ENCODE measurements around the gene CALU. TPM values are rescaled to one million over a fixed set of nuclear protein-coding genes. Genes with fewer than 3 reads are reported as not detected.

The CALU gene
- total and polyA plus RNA-seq, 9 donors, result 38.9 to 187 (median 71.0) TPM

DNA sequence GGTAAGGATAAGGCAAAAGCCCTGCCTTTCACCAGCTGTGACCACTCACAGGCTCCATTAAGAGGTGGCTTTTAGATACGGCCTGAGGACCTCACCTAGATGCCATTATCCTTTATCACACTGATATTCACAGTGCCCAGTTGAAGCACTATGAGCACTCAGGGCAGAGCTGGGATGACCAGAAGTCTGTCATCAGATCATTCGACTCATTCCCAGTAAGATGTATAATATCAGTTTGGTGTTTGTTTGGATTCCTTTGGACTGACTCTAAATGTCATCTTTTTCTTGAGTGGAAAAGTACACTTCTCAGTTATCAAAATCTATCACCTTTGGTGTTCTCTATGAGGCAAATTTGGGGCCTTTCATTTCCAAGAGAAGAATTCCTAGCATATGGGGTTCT, 71.3 kb downstream of the CALU start:
- no peaks in the 10 kb centered on the region for H3K36me3 ChIP-seq
- no peak for DNase-seq
- no peaks in the 10 kb centered on the region for H3K4me1 ChIP-seq (ENCODE audit: insufficient read depth)
- no peak overlapping the region for H3K4me3 ChIP-seq
- 86 to 94% (median 89%) methylated on average over 2 of the region's 2 CpGs for WGBS, 3 donors
- no peaks in the 10 kb centered on the region for H3K27me3 ChIP-seq
- H3K27ac ChIP-seq, result no peak overlapping the region
- intact Hi-C loops (cut with DNase I), result no loop called here
- H3K9me3 ChIP-seq, result no peaks in the 10 kb centered on the region
- no peak for TF ChIP-seq EP300 (IDR thresholded peaks at IDR 0.05)
- TF ChIP-seq POLR2A (IDR thresholded peaks at IDR 0.05), result no peak
- TF ChIP-seq, protein P1, sequence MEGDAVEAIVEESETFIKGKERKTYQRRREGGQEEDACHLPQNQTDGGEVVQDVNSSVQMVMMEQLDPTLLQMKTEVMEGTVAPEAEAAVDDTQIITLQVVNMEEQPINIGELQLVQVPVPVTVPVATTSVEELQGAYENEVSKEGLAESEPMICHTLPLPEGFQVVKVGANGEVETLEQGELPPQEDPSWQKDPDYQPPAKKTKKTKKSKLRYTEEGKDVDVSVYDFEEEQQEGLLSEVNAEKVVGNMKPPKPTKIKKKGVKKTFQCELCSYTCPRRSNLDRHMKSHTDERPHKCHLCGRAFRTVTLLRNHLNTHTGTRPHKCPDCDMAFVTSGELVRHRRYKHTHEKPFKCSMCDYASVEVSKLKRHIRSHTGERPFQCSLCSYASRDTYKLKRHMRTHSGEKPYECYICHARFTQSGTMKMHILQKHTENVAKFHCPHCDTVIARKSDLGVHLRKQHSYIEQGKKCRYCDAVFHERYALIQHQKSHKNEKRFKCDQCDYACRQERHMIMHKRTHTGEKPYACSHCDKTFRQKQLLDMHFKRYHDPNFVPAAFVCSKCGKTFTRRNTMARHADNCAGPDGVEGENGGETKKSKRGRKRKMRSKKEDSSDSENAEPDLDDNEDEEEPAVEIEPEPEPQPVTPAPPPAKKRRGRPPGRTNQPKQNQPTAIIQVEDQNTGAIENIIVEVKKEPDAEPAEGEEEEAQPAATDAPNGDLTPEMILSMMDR (IDR thresholded peaks at IDR 0.05), result no peak

DNA sequence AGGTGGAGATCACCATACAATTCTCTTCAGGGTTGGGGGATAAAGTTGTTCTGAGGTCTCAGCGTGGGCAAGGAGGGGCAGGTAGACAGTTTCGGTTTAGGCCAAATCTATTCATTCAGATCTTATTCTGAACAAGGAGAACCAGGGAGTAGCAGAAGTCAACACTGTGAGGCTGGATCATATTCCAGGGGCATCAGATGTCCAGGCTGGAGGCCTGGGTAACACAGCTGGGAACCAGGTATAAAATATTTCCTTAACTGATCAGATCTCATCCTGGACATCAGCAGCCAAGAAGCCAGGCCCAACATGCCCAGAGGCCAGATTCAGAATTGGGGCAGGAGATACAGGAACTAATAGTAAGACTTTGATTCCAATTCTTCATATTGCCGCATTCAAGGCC, 71.8 kb downstream of the CALU start:
- Histone ChIP-seq H3K36me3 (no peaks in the 10 kb centered on the region), H3K27ac (no peak overlapping the region), H3K27me3 (no peaks in the 10 kb centered on the region), H3K4me1 (ENCODE audit: insufficient read depth) (no peaks in the 10 kb centered on the region), H3K9me3 (no peaks in the 10 kb centered on the region), H3K4me3 (no peak overlapping the region)
- 89 to 97% (median 97%) methylated on average over 3 of the region's 3 CpGs for WGBS, 3 donors
- DNase-seq, result no peak
- intact Hi-C loops (cut with DNase I), result no loop called here
- TF ChIP-seq, protein P1 (IDR thresholded peaks at IDR 0.05), result no peak
- TF ChIP-seq POLR2A (IDR thresholded peaks at IDR 0.05) (no peak), EP300 (IDR thresholded peaks at IDR 0.05) (no peak)

DNA sequence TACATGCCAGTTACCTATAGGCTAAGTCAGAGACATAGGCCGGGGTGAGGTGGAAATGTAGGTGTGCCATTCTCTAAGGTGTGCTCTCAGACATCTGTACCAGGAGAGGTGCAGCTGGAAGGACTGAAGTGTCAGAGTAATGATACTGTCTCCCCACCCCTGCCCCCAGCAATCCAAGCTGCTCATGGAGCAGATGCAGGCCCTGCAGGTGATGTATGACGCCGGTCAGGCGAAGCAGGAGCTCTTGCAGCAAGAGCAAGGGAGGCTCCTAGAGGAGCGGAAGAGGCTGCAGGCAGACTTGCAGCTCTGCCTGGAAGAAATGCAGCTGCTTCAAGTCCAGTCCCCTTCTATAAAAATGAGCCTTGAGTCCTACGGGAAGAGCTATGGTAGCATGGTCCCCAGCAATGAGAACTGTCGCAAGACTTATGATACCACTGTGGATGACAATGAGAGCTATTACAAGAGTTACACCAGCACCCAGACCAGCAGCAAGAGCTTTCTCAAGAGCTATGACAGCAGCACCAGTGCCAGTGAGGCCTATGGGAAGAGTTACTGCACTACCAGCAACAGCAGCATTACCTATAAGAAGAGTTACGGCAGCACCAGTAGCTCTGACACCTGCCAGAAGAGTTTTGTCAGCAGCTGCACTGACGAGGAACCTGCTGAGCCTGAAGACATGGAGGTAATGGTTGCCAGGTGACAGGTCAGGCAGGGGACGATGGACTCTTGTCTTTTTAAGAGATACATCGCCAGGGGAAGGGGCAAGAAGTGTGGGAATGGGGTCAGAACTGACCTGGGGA, 72.7 kb downstream of the CALU start:
- no peak overlapping the region for H3K4me3 ChIP-seq
- intact Hi-C loops (cut with DNase I), result no loop called here
- H3K27ac ChIP-seq, result no peak overlapping the region
- H3K27me3 ChIP-seq, result no peaks in the 10 kb centered on the region
- DNase-seq, result no peak
- H3K4me1 ChIP-seq (ENCODE audit: insufficient read depth), result no peaks in the 10 kb centered on the region
- 92 to 95% (median 94%) methylated on average over 11 of the region's 11 CpGs for WGBS, 3 donors
- TF ChIP-seq EP300 (IDR thresholded peaks at IDR 0.05) (no peak), POLR2A (IDR thresholded peaks at IDR 0.05) (no peak)
- TF ChIP-seq, protein P1 (IDR thresholded peaks at IDR 0.05), result no peak
- no peaks in the 10 kb centered on the region for H3K9me3 ChIP-seq
- no peaks in the 10 kb centered on the region for H3K36me3 ChIP-seq

DNA sequence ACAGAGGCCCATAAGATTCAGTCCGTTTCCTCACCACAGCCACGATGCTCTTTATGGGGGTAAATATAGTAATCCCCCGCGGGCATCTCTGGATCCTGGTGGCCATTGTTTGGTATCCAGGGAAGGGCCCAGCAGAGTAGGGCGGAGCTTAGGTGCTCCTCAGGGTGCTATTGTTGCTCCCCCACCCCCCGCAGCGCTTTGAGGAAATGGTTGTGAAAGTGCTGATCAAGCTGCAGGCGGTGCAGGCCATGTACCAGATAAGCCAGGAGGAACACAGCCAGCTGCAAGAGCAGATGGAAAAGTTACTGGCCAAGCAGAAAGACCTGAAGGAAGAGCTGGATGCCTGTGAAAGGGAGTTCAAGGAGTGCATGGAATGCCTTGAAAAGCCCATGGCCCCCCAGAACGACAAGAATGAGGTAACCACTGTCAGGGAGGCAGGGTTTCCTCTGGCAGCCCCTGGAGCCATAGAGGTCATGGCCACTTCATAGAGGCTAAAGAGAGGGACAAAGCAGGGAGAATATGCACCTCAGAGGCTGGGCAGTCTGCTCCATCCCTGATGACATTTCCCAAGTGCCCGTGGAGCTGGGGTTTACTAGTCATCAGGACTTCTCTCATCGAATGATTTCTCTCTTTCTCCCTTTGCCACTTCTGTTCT, 73.5 kb downstream of the CALU start:
- TF ChIP-seq EP300 (IDR thresholded peaks at IDR 0.05), result no peak
- TF ChIP-seq, protein P1 (IDR thresholded peaks at IDR 0.05), result no peak
- TF ChIP-seq POLR2A (IDR thresholded peaks at IDR 0.05), result no peak
- Histone ChIP-seq H3K27me3 (no peaks in the 10 kb centered on the region), H3K4me1 (ENCODE audit: insufficient read depth) (no peaks in the 10 kb centered on the region), H3K27ac (no peak overlapping the region), H3K36me3 (no peaks in the 10 kb centered on the region), H3K4me3 (no peak overlapping the region), H3K9me3 (no peaks in the 10 kb centered on the region)
- DNase-seq, result peak in 2 of 5 donors; percentile 38 to 67
- 35 to 40% (median 36%) methylated on average over 11 of the region's 11 CpGs for WGBS, 3 donors
- intact Hi-C loops (cut with DNase I), result no loop called here
